ENCODE results near the gene CFAP410. TPM values are rescaled to one million over a fixed set of nuclear protein-coding genes. Genes with fewer than 3 reads are reported as not detected.
"Not testable (repeated sequence)": the region's sequence is repeated elsewhere in the genome, so short reads cannot be mapped to it uniquely, and the experiment has no call there.

Gene CFAP410
- total RNA-seq, 1 donor from 2014 or later, result 14.2 TPM

DNA sequence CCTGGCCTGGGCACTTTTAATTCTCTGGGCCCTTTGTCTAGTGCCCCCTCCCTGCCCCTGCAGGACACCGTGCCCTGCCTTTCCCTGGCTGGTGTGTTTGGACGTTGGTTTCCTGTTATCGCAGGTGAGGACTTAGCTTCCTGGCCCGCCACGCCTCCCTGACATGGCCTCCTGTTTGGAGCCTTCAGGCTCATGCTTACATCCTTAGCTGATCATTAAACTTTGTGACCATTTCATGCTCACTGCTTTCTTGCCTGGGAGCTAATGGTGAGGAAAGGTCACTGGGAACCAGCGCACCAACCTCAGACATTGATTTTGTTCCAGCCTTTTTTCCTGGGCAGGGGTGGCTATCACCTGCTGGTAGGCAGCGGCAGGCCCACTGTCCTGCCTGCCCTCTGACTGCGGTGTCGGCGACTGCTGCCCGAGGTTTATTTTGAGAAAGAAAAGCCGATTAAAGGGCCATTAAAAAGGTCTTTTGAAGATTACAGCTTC lies 35.7 kb downstream of the CFAP410 start:
- Mint-ChIP-seq H3K4me3 (ENCODE audit: unreplicated experiment) (no peak overlapping the region), H3K9me3 (ENCODE audit: low read depth) (no peaks in the 10 kb centered on the region), H3K27me3 (ENCODE audit: low read depth) (no peaks in the 10 kb centered on the region), H3K36me3 (ENCODE audit: low read depth) (peaks cover 5% of the 10 kb centered on the region), H3K4me1 (ENCODE audit: low read depth) (peaks cover 36% of the 10 kb centered on the region), H3K27ac (ENCODE audit: unreplicated experiment) (no peak overlapping the region)
- TF ChIP-seq, protein P1, sequence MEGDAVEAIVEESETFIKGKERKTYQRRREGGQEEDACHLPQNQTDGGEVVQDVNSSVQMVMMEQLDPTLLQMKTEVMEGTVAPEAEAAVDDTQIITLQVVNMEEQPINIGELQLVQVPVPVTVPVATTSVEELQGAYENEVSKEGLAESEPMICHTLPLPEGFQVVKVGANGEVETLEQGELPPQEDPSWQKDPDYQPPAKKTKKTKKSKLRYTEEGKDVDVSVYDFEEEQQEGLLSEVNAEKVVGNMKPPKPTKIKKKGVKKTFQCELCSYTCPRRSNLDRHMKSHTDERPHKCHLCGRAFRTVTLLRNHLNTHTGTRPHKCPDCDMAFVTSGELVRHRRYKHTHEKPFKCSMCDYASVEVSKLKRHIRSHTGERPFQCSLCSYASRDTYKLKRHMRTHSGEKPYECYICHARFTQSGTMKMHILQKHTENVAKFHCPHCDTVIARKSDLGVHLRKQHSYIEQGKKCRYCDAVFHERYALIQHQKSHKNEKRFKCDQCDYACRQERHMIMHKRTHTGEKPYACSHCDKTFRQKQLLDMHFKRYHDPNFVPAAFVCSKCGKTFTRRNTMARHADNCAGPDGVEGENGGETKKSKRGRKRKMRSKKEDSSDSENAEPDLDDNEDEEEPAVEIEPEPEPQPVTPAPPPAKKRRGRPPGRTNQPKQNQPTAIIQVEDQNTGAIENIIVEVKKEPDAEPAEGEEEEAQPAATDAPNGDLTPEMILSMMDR (IDR thresholded peaks at IDR 0.05), result no peak
- no peak for DNase-seq (ENCODE audit: low spot score)

DNA sequence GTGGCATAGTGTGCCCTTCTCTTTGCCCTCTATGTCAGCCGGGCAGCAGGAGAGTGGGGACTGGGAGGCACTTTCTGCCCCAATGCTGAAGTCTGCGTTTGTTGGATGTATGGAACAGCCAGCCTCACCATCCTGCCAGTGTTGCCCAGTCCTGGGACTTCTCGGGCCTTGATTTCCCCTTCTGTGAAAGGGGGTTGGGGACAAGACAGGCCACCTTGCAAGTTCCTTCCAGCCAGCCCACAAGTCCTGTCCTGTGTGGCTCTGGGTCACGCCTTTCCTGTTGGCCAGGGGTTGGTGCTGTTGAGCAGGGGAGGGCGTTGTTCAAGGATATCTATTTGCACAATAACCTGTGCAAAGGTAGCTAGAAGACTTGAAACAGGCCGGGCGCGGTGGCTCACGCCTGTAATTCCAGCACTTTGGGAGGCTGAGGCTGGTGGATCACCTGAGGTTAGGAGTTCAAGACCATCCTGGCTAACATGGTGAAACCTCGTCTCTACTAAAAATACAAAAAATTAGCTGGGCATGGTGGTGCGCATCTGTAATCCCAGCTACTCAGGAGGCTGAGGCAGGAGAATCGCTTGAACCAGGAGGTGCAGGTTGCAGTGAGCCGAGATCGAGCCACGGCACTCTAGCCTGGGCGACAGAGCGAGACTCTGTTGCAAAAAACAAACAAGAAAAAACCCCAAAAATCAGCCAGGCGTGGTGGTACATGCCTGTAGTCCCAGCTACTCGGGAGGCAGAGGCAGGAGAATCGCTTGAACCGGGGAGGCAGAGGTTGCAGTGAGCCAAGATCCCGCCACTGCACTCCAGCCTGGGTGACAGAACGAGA lies 36.4 kb downstream of the CFAP410 start:
- H3K27ac Mint-ChIP-seq (ENCODE audit: unreplicated experiment); H3K4me3 Mint-ChIP-seq (ENCODE audit: unreplicated experiment); H3K27me3 Mint-ChIP-seq (ENCODE audit: low read depth); H3K36me3 Mint-ChIP-seq (ENCODE audit: low read depth); DNase-seq (ENCODE audit: low spot score); H3K9me3 Mint-ChIP-seq (ENCODE audit: low read depth): not testable (repeated sequence)
- TF ChIP-seq, protein P1 (IDR thresholded peaks at IDR 0.05), result peak; percentile 38
- H3K4me1 Mint-ChIP-seq (ENCODE audit: low read depth), result peaks cover 38% of the 10 kb centered on the region

DNA sequence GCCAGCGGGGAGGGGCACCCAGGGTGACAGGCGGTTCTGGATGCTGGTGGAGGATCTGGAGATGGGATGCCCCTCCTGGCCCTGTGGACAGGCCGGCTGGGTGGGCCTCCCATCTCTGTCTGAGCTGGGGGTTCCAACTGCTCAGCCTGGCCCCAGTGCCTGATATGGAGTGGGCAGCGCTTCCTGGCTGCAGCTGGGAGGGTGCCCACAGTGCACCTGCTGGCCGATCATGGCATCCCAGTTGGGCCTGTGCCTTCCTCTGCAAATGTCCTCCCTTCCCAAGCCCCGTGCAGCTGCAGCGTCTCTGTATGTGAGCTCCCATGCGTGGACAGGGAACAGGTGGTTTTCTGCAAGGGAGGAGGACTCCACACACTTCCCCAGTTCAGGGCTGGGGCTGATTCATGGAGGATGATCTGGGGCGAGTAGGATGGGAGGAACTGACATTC lies 37.2 kb downstream of the CFAP410 start:
- TF ChIP-seq, protein P1 (IDR thresholded peaks at IDR 0.05), result no peak
- Mint-ChIP-seq H3K27me3 (ENCODE audit: low read depth) (no peaks in the 10 kb centered on the region), H3K27ac (ENCODE audit: unreplicated experiment) (no peak overlapping the region), H3K4me1 (ENCODE audit: low read depth) (peaks cover 43% of the 10 kb centered on the region), H3K36me3 (ENCODE audit: low read depth) (no peaks in the 10 kb centered on the region), H3K9me3 (ENCODE audit: low read depth) (no peaks in the 10 kb centered on the region), H3K4me3 (ENCODE audit: unreplicated experiment) (peak overlapping the region; percentile 51)
- DNase-seq (ENCODE audit: low spot score), result no peak

DNA sequence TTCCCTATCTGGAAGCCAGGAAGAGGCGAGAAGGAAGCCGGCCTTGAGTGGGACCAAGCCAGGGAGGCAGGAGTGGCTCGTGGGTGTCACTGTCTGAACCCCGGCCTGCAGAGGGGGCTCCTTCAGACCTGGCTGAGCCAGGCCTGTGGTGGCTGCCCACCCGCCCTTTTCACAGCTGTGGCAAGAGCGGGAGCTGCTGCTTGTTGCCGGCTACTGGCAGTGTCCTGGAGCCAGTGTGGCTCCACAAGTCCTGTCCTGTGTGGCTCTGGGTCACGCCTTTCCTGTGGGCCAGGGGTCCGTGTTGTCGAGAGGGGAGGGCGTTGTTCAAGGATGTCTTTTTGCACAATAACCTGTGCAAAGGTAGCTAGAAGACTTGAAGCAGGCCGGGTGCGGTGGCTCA lies 38.0 kb downstream of the CFAP410 start:
- no peak overlapping the region for H3K27ac Mint-ChIP-seq (ENCODE audit: unreplicated experiment)
- H3K4me3 Mint-ChIP-seq (ENCODE audit: unreplicated experiment), result peak overlapping the region; percentile 77
- TF ChIP-seq, protein P1 (IDR thresholded peaks at IDR 0.05), result no peak
- DNase-seq (ENCODE audit: low spot score), result no peak
- H3K4me1 Mint-ChIP-seq (ENCODE audit: low read depth), result peaks cover 43% of the 10 kb centered on the region
- no peaks in the 10 kb centered on the region for H3K9me3 Mint-ChIP-seq (ENCODE audit: low read depth)
- H3K27me3 Mint-ChIP-seq (ENCODE audit: low read depth), result no peaks in the 10 kb centered on the region
- no peaks in the 10 kb centered on the region for H3K36me3 Mint-ChIP-seq (ENCODE audit: low read depth)

DNA sequence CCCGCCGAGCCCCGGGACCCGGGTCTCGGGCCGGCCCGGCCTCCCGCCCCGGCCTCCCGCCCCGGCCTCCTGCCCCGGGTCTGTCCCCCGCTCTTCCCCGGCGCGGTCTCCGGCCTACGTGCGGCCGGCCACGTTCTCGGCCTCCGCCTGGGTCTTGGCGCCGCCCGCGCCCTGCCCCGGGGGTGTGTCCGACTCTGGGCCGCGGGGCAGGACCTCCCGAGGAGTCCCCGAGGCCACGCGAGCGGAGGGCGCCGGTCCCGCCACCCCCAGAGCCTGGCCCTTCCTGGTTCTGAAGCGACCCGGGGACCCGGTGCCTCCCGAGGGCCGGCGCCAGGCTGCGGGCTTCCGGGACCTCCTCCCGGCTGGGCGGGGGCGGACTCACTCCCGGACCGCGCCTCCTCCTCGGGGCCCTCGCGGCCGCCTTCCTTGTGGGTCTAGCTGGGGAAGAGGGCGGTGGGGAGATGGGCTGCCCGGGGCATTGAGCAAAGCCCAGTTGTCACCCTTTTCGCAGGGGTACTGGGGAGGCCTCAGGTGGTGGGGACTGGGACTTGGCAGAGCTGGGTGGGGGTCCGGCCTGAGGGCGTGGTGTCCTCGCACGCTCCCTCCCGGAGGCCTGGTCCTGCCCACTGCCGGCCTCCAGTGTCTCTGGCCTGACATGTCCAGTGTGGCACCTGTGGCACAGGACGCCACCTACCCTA lies 38.8 kb downstream of the CFAP410 start:
- Mint-ChIP-seq H3K36me3 (ENCODE audit: low read depth) (no peaks in the 10 kb centered on the region), H3K27me3 (ENCODE audit: low read depth) (no peaks in the 10 kb centered on the region), H3K4me3 (ENCODE audit: unreplicated experiment) (peak overlapping the region; percentile 77), H3K9me3 (ENCODE audit: low read depth) (no peaks in the 10 kb centered on the region), H3K27ac (ENCODE audit: unreplicated experiment) (no peak overlapping the region), H3K4me1 (ENCODE audit: low read depth) (peaks cover 43% of the 10 kb centered on the region)
- TF ChIP-seq, protein P1 (IDR thresholded peaks at IDR 0.05), result no peak
- no peak for DNase-seq (ENCODE audit: low spot score)

Data from chondrocyte (in vitro differentiated cells).